ENCODE results near the gene ZNF513. TPM values are rescaled to one million over a fixed set of nuclear protein-coding genes. Genes with fewer than 3 reads are reported as not detected.

The ZNF513 gene
- total RNA-seq, 1 experiment from 2014 or later: 12.8 TPM

DNA sequence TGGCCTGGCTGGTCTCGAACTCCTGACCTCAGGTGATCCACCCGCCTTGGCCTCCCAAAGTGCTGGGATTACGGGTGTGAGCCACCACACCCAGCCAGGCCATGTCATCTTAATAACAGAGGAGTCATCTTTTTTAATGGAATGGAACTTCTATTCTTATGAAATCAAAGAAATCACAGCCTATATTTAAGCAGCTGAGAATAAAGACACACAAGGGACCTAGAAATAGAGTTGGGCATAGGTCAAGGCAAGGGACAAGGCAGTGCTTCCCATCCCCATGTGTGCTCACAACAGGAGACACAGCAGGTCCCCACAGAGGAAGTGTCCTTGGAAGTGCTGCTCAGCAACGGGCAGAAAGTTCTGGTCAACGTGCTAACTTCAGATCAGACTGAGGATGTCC, 7.0 kb downstream of the ZNF513 start:
- Histone ChIP-seq H4K20me1 (ENCODE audit: insufficient read depth) (no peaks in the 10 kb centered on the region), H3K4me3 (replicated peaks in 1 of 2; ENCODE audit: low read depth in 1 of 2, low read length in 2 of 2) (no peak overlapping the region), H3K4me2 (ENCODE audit: low read length) (no peak overlapping the region), H2AFZ (ENCODE audit: low read depth, low read length, poor library complexity, severe bottlenecking) (no peak overlapping the region), H3K79me2 (ENCODE audit: insufficient read depth, low read length) (peaks cover 45% of the 10 kb centered on the region), H3K9ac (ENCODE audit: low read length) (no peak overlapping the region), H3K27ac (ENCODE audit: low read depth, low read length) (no peak overlapping the region), H3K27me3 (ENCODE audit: insufficient read depth, low read length) (no peaks in the 10 kb centered on the region), H3K9me3 (ENCODE audit: control insufficient read depth in 1 of 2, insufficient read depth in 1 of 2, low read depth in 1 of 2, low read length in 2 of 2) (no peaks in the 10 kb centered on the region), H3K9me2 (ENCODE audit: insufficient read depth) (no peaks in the 10 kb centered on the region), H3K36me3 (ENCODE audit: control insufficient read depth in 1 of 2, insufficient read depth in 2 of 2, low read length in 2 of 2) (peaks cover 19 to 46% of the 10 kb centered on the region in 2 experiments; a peak in 3 of 4 replicates), H3K4me1 (ENCODE audit: control insufficient read depth in 1 of 2, insufficient read depth in 2 of 2, low read length in 2 of 2) (peaks cover 10 to 28% of the 10 kb centered on the region in 2 experiments; a peak in 3 of 4 replicates)
- DNase-seq (ENCODE audit: low read depth, low spot score): no peak
- CTCF ChIA-PET: no interaction called here
- intact Hi-C loops (cut with micrococcal nuclease): loop anchor here (5.0 kb wide), 1 partner anchor 51 kb away; the partner anchor contains the start of gene MPV17
- no peak for ATAC-seq
- RAD21 ChIA-PET (ENCODE audit: low non-redundant PET in 1 of 2, low total read pairs in 2 of 2, uncharacterized antibody in 2 of 2, unreplicated experiment in 2 of 2): no interaction called here
- POLR2A ChIA-PET: no interaction called here
- TF ChIP-seq CBX3 (IDR thresholded peaks at IDR 0.05; ENCODE audit: low read depth) (no peak), EZH2 (IDR thresholded peaks at IDR 0.05) (no peak), CEBPB (IDR thresholded peaks at IDR 0.05; ENCODE audit: low read depth) (no peak), YY1 (IDR thresholded peaks at IDR 0.05; ENCODE audit: extremely low read depth, insufficient replicate concordance, low read depth, low read length) (no peak), SP1 (IDR thresholded peaks at IDR 0.05; ENCODE audit: low read depth) (no peak), ZFX (IDR thresholded peaks at IDR 0.05) (no peak), ELF1 (IDR thresholded peaks at IDR 0.05; ENCODE audit: borderline replicate concordance, low read depth) (no peak), POLR2A (IDR thresholded peaks at IDR 0.05; ENCODE audit: borderline replicate concordance, extremely low read depth, insufficient read depth, insufficient read length) (no peak), FOSL1 (IDR thresholded peaks at IDR 0.05; ENCODE audit: low read depth) (no peak), POLR2AphosphoS5 (IDR thresholded peaks at IDR 0.05; ENCODE audit: low read depth, low read length) (no peak), TCF7L2 (IDR thresholded peaks at IDR 0.05; ENCODE audit: borderline replicate concordance, extremely low read depth, insufficient read depth, insufficient read length) (no peak), RAD21 (IDR thresholded peaks at IDR 0.05; ENCODE audit: low read depth) (no peak), SIN3A (IDR thresholded peaks at IDR 0.05; ENCODE audit: low read depth) (no peak), ZNF274 (IDR thresholded peaks at IDR 0.05; ENCODE audit: low read depth, low read length) (no peak), EZH2phosphoT487 (IDR thresholded peaks at IDR 0.05; ENCODE audit: borderline replicate concordance) (no peak), SRF (IDR thresholded peaks at IDR 0.05; ENCODE audit: low read depth) (no peak)
- TF ChIP-seq, protein P1, sequence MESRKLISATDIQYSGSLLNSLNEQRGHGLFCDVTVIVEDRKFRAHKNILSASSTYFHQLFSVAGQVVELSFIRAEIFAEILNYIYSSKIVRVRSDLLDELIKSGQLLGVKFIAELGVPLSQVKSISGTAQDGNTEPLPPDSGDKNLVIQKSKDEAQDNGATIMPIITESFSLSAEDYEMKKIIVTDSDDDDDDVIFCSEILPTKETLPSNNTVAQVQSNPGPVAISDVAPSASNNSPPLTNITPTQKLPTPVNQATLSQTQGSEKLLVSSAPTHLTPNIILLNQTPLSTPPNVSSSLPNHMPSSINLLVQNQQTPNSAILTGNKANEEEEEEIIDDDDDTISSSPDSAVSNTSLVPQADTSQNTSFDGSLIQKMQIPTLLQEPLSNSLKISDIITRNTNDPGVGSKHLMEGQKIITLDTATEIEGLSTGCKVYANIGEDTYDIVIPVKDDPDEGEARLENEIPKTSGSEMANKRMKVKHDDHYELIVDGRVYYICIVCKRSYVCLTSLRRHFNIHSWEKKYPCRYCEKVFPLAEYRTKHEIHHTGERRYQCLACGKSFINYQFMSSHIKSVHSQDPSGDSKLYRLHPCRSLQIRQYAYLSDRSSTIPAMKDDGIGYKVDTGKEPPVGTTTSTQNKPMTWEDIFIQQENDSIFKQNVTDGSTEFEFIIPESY (IDR thresholded peaks at IDR 0.05; ENCODE audit: extremely low read depth, insufficient replicate concordance, low read length): no peak
- TF ChIP-seq, protein P2, sequence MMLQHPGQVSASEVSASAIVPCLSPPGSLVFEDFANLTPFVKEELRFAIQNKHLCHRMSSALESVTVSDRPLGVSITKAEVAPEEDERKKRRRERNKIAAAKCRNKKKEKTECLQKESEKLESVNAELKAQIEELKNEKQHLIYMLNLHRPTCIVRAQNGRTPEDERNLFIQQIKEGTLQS (IDR thresholded peaks at IDR 0.05): no peak
- TF ChIP-seq, protein P3, sequence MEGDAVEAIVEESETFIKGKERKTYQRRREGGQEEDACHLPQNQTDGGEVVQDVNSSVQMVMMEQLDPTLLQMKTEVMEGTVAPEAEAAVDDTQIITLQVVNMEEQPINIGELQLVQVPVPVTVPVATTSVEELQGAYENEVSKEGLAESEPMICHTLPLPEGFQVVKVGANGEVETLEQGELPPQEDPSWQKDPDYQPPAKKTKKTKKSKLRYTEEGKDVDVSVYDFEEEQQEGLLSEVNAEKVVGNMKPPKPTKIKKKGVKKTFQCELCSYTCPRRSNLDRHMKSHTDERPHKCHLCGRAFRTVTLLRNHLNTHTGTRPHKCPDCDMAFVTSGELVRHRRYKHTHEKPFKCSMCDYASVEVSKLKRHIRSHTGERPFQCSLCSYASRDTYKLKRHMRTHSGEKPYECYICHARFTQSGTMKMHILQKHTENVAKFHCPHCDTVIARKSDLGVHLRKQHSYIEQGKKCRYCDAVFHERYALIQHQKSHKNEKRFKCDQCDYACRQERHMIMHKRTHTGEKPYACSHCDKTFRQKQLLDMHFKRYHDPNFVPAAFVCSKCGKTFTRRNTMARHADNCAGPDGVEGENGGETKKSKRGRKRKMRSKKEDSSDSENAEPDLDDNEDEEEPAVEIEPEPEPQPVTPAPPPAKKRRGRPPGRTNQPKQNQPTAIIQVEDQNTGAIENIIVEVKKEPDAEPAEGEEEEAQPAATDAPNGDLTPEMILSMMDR (IDR thresholded peaks at IDR 0.05 in 2 of 3, conservative IDR thresholded peaks at IDR 0.05 in 1 of 3; ENCODE audit: borderline replicate concordance in 1 of 3, insufficient read depth in 1 of 3, low read depth in 2 of 3, low read length in 2 of 3): no peak
- TF ChIP-seq, protein P4, sequence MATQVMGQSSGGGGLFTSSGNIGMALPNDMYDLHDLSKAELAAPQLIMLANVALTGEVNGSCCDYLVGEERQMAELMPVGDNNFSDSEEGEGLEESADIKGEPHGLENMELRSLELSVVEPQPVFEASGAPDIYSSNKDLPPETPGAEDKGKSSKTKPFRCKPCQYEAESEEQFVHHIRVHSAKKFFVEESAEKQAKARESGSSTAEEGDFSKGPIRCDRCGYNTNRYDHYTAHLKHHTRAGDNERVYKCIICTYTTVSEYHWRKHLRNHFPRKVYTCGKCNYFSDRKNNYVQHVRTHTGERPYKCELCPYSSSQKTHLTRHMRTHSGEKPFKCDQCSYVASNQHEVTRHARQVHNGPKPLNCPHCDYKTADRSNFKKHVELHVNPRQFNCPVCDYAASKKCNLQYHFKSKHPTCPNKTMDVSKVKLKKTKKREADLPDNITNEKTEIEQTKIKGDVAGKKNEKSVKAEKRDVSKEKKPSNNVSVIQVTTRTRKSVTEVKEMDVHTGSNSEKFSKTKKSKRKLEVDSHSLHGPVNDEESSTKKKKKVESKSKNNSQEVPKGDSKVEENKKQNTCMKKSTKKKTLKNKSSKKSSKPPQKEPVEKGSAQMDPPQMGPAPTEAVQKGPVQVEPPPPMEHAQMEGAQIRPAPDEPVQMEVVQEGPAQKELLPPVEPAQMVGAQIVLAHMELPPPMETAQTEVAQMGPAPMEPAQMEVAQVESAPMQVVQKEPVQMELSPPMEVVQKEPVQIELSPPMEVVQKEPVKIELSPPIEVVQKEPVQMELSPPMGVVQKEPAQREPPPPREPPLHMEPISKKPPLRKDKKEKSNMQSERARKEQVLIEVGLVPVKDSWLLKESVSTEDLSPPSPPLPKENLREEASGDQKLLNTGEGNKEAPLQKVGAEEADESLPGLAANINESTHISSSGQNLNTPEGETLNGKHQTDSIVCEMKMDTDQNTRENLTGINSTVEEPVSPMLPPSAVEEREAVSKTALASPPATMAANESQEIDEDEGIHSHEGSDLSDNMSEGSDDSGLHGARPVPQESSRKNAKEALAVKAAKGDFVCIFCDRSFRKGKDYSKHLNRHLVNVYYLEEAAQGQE (IDR thresholded peaks at IDR 0.05; ENCODE audit: low read depth): no peak
- no TSS peak for BruUV-seq (replicated peaks)
